Femur (tissue), 1 donor: ENCODE results near the gene RASL10A.

Experiments
- DNase-seq: peaks from one replicate; pipeline ENCODE4 v3.0.0-alpha.2; 2017

RASL10A gene

DNA sequence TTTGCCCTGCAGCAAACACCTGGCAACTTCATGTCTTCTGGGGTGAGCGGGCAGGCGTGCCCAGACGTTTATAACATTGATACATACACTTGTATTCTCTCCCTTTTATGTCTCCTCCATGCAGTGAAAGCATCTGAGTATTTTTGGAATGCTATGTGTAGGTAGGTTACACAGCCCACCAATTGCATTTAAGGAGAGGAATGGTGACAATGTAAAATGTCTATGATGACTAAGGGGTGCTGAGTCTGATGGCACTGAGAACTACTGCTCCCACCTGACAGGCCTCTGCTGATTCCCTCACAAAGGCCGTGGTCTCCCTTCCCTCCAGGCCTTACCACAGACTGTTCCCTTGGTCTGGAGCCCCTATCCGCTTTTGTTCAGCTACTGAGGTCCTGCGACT lies 22.9 kb upstream of the RASL10A start:
- no peak for DNase-seq

DNA sequence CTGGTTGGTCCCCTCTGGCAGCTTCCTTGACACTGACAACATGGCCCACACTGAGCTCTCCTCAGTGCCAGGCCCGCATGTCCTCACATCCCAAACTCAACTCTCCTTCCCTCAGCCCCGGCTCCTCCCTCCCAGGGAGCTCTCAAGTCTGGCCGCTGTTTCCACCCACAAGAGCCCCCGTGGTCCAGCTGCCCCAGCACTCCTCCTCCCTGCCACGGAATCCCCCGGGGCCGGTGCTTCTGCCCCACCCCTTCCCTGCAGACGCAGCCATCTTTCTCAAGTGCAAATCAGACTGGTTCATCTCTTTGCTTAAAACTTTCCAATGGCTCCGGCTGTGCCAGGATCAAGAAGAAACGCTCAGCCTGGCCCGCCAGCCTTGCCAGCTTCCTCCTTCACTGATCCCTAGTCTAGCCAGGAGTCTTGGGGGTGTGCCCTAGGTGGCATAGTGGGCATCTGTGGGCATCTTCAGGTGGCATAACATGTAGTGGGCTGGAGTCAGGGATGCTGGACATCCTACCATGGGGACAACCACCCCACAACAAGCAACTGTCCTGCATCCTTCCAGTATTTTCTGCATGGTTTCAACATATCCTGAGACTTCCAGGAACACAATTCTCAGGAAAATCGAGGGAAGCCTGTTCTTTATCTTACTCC lies 22.3 kb upstream of the RASL10A start:
- no peak for DNase-seq

DNA sequence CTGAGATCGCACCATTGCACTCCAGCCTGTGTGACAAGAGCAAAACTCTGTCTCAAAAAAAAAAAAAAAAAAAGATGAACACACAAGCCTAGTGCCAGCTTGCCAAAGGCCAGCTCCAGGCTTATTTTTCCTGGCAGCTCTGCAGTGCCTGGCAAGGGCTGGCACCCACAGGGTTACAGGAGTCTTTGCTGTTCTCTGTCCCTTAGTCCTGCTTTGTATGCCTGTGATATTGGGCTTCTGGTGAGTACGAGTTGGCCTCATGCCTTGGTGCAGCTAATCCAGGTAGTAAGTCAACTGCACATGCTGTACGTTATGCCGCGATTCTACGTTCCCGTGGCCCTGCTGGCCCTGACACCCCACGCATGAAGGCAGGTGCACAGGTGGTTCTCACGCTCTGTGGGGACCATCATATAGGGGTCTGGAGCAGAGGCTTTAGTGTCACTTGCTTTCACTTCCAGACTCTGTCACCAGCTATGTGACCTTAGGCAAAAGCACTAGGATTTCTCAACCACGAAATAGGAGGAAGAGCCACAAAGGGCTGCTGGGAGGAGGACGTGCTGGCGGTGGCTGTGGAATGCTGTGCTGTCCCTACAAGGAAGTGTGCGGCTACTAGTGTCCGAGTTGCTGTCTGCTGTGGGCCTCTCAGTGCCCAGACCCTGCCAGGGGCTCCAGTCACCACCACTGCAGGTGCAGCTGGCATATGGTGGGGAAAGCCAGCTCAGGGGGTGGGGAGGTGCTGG lies 21.4 kb upstream of the RASL10A start:
- no peak for DNase-seq

DNA sequence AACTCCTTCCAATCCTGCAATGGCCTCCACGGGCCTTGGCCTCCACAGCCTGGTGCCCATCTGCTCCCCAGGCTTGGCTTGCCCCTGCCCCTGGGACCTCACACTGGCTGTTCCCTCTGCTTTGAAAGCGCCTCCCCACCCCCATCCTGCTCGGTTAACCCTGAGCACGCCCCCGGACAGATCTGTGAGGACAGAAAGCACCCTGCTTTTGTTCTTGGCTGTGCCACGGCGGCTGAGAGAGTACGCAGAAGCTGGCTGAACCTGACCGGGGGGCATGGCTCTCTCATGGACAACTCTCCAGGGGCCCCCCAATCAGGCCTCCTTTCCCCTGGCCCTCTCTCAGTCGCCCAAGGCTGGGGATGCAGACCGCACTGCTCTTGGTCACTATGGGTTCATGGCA lies 20.2 kb upstream of the RASL10A start:
- no peak for DNase-seq

DNA sequence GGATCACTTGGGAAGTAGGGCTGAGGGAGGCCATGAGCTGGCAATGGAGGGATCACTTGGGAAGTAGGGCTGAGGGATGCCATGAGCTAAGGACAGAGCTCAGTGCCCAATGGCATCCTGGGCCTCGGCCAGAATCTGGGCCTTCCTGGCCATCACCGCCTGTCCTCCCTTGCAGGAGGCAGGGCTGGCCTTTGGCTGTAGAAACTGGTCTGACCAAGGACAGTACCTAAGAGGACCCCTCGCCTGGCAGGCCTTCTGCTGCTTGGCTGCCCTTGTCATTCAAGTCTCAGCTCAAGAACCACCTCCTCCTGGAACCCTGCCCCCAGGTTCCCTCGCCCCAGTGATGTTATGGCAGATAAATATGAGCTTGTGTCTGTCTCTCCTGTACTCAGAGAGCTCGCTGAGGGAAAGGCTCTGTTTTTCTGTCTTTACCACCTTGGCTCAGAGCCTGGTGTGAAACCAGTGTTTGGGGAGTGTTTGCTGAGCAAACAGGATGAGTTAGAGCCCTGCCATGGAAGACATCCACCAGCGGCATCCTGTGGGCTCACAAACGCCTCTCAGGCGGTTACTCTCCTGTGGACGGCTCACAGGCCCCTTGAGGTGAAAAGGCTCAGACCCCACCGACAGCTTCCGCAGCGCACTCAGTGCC lies 19.3 kb upstream of the RASL10A start:
- DNase-seq: peak; percentile 22

DNA sequence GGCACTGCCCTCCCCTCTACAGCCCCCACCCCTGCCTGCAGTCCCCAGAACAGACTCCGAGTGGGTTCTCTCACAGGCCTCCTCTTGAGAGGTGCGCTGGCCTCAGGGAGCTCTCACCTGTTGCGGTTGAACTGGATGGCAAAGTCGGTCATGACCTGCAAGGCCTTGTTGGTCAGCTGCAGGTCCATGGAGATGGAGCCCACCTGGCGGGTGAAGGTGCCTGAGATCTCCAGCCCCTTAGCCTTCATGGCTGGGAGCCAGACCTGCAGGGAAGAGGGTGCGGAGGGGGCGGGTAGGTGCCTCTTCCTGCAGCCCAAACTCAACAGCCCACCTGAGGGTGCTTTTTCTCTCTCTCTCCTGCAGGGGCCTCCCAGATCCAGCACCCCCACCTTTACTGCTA lies 18.7 kb upstream of the RASL10A start:
- DNase-seq: peak; percentile 13

DNA sequence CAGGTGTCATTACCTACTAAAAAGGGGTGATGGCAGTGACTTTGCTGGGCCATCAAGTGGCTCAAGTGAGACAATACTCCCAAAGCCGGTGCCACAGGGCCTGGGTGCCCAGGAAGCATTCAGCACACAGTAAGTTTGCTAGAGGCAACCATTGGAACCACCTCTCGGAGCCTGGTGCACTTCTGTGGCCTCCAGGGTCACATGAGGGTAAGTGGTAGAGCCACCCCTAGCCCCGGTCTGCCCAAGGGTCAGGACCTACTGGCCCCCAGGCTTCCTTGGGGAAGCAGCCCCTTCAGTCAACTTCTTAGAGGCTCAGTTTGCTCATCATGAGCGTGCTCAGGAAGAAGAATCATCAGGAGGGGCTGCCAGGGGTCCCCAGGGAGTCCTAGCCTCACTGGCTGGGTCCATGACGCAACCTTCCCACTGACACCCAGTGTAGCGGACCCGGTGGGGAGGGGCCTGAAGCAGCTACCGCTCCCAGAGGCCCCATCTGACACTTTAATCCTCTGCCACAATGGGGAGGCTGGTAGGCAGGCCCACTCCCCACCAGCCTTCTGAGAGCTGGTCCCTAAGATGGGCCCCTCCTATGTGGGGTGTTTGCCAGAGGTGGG lies 17.5 kb upstream of the RASL10A start:
- peak; percentile 14 for DNase-seq

DNA sequence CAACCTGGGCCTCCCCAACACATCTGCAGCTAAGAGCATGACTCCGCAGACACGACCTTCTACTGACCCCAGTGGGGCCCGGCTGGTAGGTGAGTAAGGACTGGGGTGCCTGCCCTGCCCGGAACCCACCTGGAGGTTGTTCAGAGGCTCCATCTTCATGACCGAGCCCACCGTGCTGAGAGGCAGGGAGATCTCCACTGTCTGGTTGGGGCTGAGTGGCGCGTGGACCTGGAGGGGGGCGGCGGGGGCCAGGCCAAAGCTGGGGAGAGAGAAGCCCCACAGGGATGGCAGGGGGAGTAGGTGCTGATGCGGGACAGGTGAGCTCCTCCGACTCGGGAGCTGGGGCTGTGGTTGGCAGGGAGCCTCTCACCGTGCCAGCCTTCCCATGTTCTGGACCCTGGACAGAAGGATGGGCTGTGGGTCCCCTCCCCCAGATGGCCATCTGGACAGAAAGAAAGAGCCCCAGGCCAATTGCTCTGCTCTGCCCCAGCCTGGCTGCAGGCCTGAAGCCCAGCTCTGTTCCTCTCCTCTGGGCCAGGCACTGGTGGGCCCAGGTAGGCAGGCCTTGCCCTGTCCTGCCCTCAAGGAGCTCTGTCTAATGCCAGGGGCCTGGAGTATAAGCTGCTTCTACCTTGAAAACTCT lies 16.3 kb upstream of the RASL10A start:
- peak; percentile 21 for DNase-seq

DNA sequence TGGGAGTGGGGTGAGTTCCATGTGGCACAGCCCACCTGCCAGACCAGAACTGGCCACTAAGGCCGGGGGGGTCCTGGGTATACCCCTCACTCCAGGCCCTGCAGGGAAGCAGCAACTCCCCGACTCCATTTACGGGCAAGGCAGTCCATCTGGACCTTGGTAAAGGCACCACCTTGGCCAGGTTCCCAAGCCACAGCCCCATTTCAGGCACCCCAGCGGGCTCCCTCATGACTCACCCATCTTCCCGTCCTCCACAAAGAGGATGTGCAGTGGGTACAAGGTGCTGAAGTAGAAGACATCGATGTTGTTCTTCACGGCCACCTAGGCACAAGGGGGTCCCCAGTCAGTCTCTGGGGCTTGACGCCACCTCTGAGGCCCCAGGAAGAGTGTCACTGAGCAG lies 15.7 kb upstream of the RASL10A start:
- DNase-seq: peak; percentile 14

DNA sequence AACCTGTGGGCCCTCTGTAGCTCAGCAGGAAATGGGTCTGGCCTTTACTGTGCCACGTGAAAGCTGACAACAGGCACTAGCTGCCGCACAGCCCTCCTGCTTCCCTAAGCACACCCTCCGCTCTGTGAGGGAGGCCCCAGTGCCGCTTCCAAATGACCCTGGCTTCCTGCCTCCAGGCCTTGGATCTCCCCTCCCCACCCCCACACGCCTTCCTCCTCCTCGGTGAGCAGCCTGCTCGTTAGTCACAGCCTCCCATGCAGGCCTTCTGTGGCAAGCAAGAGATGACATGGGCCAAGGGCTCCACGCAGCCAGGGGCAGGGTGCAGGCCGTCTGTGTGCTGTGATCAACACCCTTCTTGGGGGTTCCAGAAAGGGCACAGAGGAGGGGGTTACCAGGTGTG lies 15.3 kb upstream of the RASL10A start:
- DNase-seq: peak; percentile 48

DNA sequence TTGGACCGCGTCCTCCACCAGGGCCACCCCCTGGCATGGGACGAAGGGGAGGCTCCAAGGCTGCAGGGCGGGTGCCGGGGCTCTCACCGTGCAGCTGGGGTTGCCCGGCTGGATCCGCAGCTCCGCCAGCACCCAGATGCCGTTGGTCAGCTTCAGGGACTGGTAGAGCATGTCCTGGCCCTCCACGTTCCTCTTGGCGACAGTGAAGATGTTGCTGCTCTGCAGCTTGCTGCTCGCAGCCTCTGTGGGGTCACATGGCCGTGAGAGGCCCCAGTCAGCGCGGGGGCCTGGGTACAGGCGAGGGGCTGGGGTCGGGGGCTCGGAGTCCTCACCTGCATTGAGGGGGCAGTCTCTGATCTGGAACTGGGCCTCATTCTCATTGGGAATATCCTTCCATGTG lies 14.8 kb upstream of the RASL10A start:
- peak; percentile 18 for DNase-seq

DNA sequence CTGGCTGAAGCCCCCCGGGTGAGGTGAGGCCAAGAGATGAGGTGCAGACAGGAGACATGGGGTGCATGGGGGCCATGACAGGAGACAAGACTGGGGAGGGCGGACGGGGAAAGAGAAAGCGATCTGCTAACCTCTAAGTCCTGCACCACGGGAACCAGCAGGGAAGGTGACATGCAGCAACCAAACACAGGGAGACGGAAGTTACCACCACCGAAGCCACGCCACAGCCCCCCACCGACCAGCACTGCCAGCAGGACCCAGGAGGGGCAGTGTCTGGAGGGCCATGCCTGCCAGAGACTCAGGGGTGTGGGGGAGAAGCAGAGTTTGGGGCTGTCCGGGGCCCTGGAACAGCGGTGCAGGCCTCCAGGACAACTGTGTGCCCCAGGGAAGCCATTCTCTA lies 14.1 kb upstream of the RASL10A start:
- no peak for DNase-seq

DNA sequence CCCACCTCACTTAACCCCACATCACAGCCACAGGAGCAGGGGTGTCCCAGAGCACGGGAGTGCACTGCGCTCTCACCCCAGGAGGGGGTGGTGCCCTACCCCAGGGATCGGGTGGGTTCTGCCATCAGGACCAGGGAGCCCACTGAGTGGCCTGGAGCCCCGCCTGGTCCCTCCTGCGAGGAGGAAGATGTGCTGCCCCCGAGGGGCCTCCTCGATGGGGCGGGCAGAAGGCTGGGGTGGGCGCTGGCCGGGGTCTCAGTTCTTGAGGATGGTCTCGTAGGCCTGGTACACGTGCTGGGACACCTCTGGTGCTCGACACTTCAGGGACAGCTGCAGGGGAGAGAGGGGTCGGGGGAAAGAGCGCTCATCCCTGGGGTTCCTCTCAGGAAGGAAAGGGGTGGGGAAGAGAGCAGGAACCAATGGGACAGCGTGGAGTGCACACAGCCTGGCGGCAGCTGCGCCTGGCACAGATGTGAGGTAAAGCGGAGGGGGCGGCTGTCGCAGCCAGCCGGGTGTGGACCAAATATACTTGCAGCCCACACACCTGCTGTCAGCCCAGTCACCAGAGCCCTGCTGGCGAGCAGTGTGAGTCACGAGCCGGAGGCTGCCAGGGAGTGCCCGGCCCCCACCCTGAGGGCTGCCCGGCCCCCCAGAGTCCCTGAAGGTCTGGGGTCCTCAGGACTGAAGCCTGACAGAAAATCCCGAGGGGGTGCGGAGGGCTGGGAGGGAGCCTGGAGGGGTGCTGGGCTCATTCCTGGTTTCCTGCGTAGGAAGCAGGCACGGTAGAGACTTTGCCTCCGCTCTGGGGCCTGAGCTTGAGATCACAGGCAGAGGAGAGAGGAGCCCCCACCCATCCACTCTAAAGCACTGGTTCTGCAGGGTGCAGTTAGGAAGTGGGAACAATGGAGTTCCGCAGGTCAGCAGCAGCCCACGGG lies 13.3 kb upstream of the RASL10A start:
- peak; percentile 74 for DNase-seq

DNA sequence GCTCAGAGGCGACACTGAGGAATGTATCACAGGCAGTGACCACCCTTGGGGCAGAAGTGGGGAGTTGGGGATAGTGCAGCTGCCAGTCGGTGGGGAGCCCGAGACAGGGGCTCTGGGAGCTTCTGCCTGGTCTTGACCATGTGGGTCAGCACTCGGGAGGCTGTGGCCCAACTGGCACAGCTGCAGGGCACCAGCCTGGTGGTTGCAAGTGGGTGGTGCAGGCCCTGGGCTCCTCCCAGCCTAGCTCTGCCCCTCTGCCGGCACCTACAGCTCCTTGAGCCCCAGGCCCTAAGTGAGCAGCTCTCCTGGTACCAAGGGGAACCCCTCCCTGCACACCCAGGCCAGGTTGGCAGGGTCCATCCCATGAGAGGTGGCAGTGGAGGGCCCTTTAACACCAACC lies 12.6 kb upstream of the RASL10A start:
- DNase-seq: no peak

DNA sequence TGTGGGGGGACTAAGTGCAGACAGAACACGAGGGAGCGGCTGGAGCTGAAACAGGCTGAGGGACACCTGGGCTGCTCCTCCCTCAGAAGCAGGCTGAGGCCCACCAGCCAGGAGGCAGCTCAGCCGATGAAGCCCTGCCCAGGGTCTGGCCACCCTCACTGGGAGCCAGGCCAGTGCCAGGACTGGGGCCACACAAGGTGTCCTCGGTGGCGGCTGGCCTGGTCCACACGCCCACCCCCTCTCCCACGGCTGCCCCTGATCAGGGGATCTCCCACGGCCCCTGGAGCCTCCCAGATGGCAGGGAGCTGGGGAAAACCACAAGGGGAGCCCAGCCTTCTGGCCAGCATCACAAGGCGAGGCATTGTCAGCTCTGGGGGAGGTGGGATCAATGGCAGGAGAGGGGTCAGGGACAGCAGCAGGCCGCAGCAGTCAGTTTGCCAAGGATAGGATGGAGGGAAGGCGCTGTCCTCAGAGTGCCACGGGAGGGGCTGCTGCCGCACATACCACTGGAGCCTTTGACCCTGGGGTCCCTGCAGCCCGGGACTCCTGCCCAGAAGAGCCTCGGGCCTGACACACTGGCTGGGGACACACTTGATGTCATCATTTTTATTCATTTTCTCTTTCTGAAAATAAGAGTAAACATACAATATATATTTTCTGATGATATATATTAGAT lies 11.7 kb upstream of the RASL10A start:
- DNase-seq: peak; percentile 18

DNA sequence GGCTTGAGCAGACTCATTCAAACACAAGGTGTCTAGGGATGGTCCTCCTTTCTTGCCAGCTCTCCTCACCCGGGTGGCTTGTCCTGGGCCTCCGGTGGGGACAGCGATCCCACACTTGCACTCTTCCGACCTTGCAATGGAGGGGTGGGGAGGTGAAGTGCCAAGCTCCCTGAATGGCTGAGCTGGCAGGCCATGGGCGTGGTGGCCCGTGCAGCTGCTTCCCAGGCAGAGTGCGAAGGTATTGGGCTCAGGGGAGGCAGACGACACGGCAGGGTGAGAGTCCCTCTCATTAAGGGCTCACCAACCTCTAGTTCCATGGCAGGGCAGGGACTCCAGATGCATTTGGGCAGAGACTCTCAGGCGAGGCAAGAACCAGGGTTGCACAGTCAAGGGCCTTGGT lies 11.0 kb upstream of the RASL10A start:
- DNase-seq: peak; percentile 17

DNA sequence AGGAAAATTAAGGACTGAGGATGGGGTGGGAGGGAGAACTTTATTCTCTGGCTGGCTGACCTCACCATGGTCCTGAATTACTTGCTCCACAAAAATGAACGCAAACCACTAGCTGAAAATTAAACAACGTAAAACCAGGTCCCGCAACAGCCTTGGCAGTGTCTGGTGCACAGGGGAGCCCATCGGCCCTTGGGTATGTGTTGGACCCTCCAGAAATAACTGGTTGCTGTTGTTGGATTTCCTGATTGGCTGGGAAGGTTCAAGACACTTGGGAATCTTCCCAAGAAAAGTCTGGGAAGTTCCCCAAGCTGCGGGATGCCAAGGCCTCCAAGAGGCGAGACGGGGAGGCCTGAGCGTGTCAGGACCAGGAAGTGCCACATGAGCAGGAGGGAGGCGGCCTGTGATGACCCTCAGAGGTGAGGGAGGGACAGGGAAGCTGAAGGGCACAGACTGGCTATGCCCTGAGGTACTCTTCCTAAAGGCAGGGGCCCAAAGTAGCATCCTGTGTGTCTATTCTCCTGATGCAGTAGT lies 10.4 kb upstream of the RASL10A start:
- DNase-seq: peak; percentile 36

DNA sequence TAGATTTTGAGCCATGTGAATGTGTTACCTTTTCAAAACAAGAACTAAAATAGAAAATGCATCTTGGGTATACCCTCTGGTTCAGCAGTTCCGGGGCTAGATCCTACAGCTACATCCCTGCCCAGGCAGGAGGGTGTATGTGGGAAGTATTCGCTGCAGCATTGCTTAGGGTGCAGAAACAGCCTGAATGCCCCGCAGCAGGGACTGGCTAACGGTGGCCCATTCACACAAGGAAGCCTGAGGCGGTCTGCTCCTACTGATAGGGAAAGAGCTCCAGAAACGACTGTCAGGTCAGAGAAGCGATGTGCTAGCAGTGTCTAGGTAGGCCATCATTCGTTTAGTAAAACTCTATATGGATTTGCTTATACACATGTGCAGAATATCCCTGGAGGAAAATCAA lies 9.9 kb upstream of the RASL10A start:
- DNase-seq: no peak

DNA sequence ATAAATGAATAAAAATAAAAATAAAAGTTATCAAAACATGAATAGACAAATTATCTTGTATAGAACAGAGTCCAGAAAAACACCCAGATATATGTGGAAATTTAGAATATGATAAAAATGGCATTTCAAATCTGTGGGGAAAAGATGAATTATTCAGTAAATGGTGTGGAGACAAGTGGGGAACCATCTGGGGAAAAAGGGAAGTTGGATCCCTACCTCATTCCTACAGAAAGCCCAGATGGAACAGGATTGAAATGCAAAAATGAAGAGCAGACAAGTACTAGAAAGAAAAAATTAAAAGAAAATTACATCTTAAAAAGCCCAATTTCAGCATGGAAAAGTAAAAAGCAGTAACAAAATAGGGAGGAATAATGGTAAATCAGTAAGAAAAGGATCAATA lies 8.1 kb upstream of the RASL10A start:
- DNase-seq: no peak

DNA sequence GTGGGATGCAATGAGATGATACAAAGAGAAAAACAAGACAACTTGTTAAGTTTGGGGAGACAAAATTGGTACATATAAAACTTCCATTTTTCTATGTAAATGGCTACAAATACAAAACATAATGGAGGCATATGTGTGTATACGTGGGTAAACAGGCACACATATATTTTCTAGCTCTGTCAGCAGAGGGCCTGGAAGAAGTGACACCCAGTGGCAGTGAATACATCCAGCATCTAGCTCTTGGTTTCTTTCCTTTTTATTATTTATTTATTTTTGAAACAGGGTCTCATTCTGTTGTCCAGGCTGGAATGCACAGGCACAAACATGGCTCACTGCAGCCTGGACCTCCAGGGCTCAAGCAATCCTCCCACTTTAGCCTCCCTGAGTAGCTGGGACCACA lies 5.0 kb upstream of the RASL10A start:
- DNase-seq: no peak

DNA sequence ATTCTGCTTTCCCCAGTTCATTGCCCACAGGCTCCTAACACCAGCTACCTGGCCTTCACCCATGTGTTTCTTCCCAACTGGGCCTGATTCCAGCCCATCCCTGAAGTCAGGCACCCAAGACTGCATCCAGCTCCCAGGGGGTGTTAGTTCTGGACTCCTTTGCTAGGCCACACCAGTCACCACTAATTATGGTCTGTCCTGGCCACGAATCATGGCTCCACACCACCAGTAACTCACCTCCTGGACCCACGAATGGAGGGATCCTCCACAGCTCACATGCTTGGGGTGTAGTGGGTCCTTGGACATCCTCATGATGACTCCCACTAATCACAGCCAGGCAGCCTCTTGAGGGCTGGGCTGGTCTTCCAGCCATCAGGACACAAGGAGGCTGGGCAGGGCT lies 3.6 kb upstream of the RASL10A start:
- no peak for DNase-seq
